Measurements from ENCODE around the gene TTLL5.

TTLL5 gene

DNA sequence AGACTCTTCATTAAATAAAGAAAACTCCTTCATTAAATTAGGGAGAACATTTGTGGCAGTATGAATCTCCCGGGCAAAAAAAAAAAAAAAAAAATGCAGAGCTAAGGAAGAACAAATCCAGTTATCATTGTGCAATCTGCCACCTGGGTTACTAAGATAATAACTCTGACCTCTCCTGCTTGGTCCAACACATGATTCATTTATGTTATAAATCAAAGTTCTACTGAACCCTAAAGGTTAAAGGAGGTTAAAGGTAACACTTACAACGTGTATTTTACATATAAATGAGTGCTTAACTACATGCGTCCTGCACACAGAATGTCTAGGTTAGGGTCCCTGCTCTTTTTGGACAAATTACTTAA, 316.5 kb downstream of the TTLL5 start:
- TF ChIP-seq CTCF (conservative IDR thresholded peaks at IDR 0.05): no peak

GRCh38 chr14:75978249-75978731, 317.2 kb downstream of the TTLL5 start:
- no peak for TF ChIP-seq CTCF (conservative IDR thresholded peaks at IDR 0.05)
- H3K27ac ChIP-seq: no peak overlapping the region

More for the DNA sequence above, 316.5 kb downstream of the TTLL5 start:
- H3K27ac ChIP-seq: no peak overlapping the region

DNA sequence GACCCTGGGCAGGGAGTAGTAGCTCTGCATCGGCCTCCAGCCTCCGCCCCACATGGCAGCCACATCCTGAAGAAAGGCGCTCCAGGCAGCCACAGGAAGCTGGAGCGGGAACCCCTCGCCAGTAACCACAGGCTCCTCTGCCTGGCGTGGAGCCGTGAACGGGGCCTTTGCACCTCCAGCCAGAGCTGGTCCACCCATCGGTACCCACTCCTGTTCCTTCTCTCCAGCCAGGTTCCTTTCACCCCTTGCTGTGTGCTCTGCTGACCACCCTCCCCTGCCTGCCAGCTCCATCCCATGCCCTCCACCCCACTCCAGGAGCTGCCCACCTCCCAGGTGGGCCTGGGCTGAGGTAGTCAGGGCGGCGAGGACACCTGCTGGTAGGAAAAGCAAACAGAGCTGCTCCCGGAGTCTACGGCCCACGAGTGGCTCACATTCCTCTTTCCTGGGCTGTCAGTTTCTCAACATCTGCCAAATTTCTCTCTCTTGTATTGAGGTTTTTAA, 318.1 kb downstream of the TTLL5 start:
- H3K27ac ChIP-seq: no peak overlapping the region

GRCh38 chr14:75979648-75980565, 318.9 kb downstream of the TTLL5 start:
- H3K27ac ChIP-seq: no peak overlapping the region
- no peak; the same call in 1 of the 2 replicates for TF ChIP-seq CTCF (conservative IDR thresholded peaks at IDR 0.05)

More for the DNA sequence above, 318.1 kb downstream of the TTLL5 start:
- peak; percentile 69 for TF ChIP-seq CTCF (conservative IDR thresholded peaks at IDR 0.05)

DNA sequence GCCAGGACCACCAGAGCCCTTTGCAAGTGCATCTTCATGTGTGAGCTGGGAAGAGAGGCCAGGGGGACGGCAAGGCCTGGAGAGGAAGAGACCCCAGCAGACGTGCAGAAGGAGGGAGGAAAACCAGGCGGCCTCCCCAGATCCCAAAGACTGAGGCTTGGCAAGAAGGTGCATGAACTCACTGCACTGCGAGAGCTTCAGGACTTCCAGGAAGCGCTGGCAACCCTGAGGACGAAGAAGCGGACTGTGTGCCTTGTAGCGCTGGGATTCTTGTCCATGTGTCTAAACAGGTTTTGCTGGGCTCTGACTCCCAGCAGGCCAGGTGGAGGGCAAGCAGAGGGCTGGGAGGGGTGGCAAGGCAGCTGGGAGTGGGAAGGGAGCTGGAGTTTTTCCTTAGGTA, 319.8 kb downstream of the TTLL5 start:
- no peak overlapping the region for H3K27ac ChIP-seq
- no peak for TF ChIP-seq CTCF (conservative IDR thresholded peaks at IDR 0.05)

DNA sequence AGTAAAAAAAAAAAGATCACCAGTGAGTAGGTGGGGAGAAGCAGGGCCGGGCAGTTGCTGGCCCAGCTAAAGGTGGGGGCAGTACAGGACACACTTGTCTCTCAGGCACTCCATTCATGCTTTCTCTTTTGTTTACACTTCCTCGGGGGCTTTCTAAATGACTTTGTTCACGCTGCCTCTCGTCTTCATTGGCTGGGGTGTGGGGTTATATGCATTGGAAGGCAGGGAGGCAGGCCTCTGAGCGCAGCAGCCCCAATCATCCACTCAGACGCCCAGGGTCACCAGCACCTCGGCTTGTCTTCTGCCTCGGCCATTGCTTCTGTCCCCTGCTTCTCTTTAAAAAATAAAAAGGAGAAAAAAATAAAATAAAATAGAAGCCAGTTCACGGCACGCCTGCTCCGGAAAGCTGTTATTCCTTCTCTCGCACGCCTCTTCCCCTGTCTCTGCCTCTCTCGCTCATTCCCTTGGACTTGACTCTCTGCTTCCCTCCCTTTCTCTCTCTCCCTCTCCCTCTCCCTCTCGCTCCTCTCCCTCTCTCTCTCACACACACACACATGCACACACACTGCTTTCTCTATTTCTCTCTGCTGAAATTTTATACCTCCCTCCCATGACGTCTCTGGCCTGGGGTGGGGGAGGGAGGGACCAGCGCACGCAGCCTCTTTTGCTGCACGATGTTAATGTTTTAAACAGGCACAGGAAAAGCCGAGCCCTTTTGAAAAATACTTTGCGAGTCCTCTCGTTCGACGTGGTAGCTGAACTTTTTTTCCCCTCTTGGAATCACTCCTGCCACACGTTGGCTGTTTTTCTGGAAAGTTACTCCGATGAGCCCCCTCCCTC, 320.6 kb downstream of the TTLL5 start, which contains the start of gene TGFB3:
Gene TGFB3, minus strand, starts transcription at position 570 of the 840 bp plus-strand sequence. CDS start 1,102 bp downstream, outside the sequence.
- TF ChIP-seq CTCF (conservative IDR thresholded peaks at IDR 0.05): no peak
- H3K27ac ChIP-seq: peak within 1 kb of the TSS; percentile 38; the same call in 1 of the 2 replicates

Data from VCaP (cell line).